Osteoblast (primary cell): ENCODE results near the gene NEDD4L. TPM values are rescaled to one million over a fixed set of nuclear protein-coding genes. Genes with fewer than 3 reads are reported as not detected.

Source experiments
- DNase-seq: peaks from one replicate; pipeline ENCODE4 v3.0.0; 2011; ENCODE audit warnings: low spot score, mixed read lengths; ENCODE audit not compliant: insufficient read length; ENCODE audit errors: missing footprints
- H2AFZ ChIP-seq: 2 replicates; pipeline ENCODE4 v1.6.0; 2011; ENCODE audit warnings: mild to moderate bottlenecking, low read length
- H3K27ac ChIP-seq: 2 replicates; pipeline ENCODE4 v1.5.1; 2011; ENCODE audit warnings: mild to moderate bottlenecking, low read depth, low read length, moderate library complexity
- H3K27me3 ChIP-seq: 2 replicates; pipeline ENCODE4 v1.6.0; 2012; ENCODE audit warnings: mild to moderate bottlenecking, control low read depth, inconsistent platforms, low read length, moderate library complexity; ENCODE audit not compliant: insufficient read depth
- H3K36me3 ChIP-seq: 2 replicates; pipeline ENCODE4 v1.5.1; 2011; ENCODE audit warnings: mild to moderate bottlenecking, low read length, control low read depth, moderate library complexity; ENCODE audit not compliant: insufficient read depth
- H3K4me1 ChIP-seq: 2 replicates; pipeline ENCODE4 v1.5.1; 2011; ENCODE audit warnings: mild to moderate bottlenecking, low read length, control low read depth, moderate library complexity; ENCODE audit not compliant: insufficient read depth
- H3K4me2 ChIP-seq: 2 replicates; pipeline ENCODE4 v1.6.0; 2011; ENCODE audit warnings: mild to moderate bottlenecking, low read length; ENCODE audit not compliant: insufficient read depth
- H3K4me3 ChIP-seq: fragments of 200-600 bp; sonication (generic); 3 replicates; pipeline ENCODE4 v1.5.1; 2012; ENCODE audit warnings: mild to moderate bottlenecking, low read length, inconsistent platforms; ENCODE audit not compliant: insufficient read depth
- H3K79me2 ChIP-seq: 2 replicates; pipeline ENCODE4 v1.6.0; 2012; ENCODE audit warnings: mild to moderate bottlenecking, low read length, control low read depth, inconsistent platforms; ENCODE audit not compliant: insufficient read depth
- H3K9me3 ChIP-seq: 2 replicates; pipeline ENCODE4 v1.5.1; 2011; ENCODE audit warnings: low read depth, low read length, control low read depth
- H4K20me1 ChIP-seq: 2 replicates; pipeline ENCODE4 v1.6.0; 2012; ENCODE audit warnings: mild to moderate bottlenecking, low read length, control low read depth; ENCODE audit not compliant: insufficient read depth
- total RNA-seq: library from RNA; depleted of rRNA; stranded (reverse); fragments of >200 nt; gene quantifications from 2 replicates; pipeline ENCODE4 v1.2.3, GENCODE V29; 2012
- TF ChIP-seq, protein P1 (sequence below): IDR thresholded peaks from 2 replicates; pipeline ENCODE4 v1.5.1; 2011; ENCODE audit warnings: mild to moderate bottlenecking, low read depth, low read length, moderate library complexity; ENCODE audit errors: extremely low read depth

NEDD4L gene
- total RNA-seq, 1 donor, result 30.0 TPM

GRCh38 chr18:58061349-58061748 is 17.3 kb downstream of the NEDD4L start:
- Histone ChIP-seq H3K79me2 (no peaks in the 10 kb centered on the region), H3K9me3 (no peaks in the 10 kb centered on the region)

DNA sequence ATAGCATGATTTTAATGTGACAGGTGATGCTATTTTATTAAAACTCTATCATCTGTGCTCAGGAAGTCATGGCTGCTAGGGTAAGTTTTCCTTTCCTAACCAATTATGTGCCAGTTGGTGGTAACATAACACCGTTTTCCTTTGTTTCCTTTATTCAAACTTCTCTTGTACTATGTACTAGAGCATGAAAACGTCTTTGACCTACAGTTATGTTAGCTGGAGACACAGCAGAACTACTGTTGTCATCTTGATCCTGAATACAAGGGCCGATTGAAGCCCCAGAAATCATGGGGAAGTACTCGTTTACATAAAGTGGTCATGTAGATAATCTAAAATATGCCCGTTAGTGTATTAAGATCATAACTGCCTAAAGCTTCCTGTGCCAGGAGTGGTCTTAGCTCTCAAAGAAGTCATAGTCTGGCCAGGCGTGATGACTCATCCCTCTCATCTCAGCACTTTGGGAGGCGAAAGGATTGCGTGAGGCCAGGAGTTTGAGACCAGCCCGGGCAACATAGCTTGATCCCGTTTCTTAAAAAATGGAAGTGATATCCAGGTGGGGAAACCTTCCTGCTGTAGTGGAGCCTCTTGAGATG is 20.5 kb downstream of the NEDD4L start:
- H4K20me1 ChIP-seq, result no peaks in the 10 kb centered on the region

More at GRCh38 chr18:58061349-58061748, 17.3 kb downstream of the NEDD4L start:
- no peak overlapping the region for H3K4me3 ChIP-seq
- H3K36me3 ChIP-seq, result no peaks in the 10 kb centered on the region
- no peak overlapping the region for H3K4me2 ChIP-seq
- no peak overlapping the region for H3K27ac ChIP-seq
- no peak for DNase-seq
- peaks cover 22% of the 10 kb centered on the region for H3K27me3 ChIP-seq
- no peak overlapping the region for H2AFZ ChIP-seq
- TF ChIP-seq, protein P1, sequence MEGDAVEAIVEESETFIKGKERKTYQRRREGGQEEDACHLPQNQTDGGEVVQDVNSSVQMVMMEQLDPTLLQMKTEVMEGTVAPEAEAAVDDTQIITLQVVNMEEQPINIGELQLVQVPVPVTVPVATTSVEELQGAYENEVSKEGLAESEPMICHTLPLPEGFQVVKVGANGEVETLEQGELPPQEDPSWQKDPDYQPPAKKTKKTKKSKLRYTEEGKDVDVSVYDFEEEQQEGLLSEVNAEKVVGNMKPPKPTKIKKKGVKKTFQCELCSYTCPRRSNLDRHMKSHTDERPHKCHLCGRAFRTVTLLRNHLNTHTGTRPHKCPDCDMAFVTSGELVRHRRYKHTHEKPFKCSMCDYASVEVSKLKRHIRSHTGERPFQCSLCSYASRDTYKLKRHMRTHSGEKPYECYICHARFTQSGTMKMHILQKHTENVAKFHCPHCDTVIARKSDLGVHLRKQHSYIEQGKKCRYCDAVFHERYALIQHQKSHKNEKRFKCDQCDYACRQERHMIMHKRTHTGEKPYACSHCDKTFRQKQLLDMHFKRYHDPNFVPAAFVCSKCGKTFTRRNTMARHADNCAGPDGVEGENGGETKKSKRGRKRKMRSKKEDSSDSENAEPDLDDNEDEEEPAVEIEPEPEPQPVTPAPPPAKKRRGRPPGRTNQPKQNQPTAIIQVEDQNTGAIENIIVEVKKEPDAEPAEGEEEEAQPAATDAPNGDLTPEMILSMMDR, result no peak
- no peaks in the 10 kb centered on the region for H3K4me1 ChIP-seq
- H4K20me1 ChIP-seq, result no peaks in the 10 kb centered on the region

GRCh38 chr18:58065956-58066355 is 21.9 kb downstream of the NEDD4L start:
- no peaks in the 10 kb centered on the region for H3K9me3 ChIP-seq
- TF ChIP-seq, protein P1, result no peak
- no peak overlapping the region for H3K4me3 ChIP-seq
- H3K36me3 ChIP-seq, result no peaks in the 10 kb centered on the region
- no peaks in the 10 kb centered on the region for H4K20me1 ChIP-seq
- H3K4me1 ChIP-seq, result no peaks in the 10 kb centered on the region
- no peak overlapping the region for H3K4me2 ChIP-seq
- no peak for DNase-seq
- H3K27me3 ChIP-seq, result peaks cover 32% of the 10 kb centered on the region
- H3K27ac ChIP-seq, result no peak overlapping the region
- H3K79me2 ChIP-seq, result no peaks in the 10 kb centered on the region
- no peak overlapping the region for H2AFZ ChIP-seq

More for the DNA sequence above, 20.5 kb downstream of the NEDD4L start:
- no peaks in the 10 kb centered on the region for H3K36me3 ChIP-seq
- no peaks in the 10 kb centered on the region for H3K9me3 ChIP-seq
- TF ChIP-seq, protein P1, result no peak
- no peak overlapping the region for H3K4me3 ChIP-seq
- H2AFZ ChIP-seq, result no peak overlapping the region
- H3K27ac ChIP-seq, result no peak overlapping the region
- no peak overlapping the region for H3K4me2 ChIP-seq
- H3K79me2 ChIP-seq, result no peaks in the 10 kb centered on the region
- H3K4me1 ChIP-seq, result no peaks in the 10 kb centered on the region
- DNase-seq, result no peak
- peaks cover 27% of the 10 kb centered on the region for H3K27me3 ChIP-seq

- no peaks in the 10 kb centered on the region for H3K9me3 ChIP-seq
- no peaks in the 10 kb centered on the region for H3K4me1 ChIP-seq
- no peak overlapping the region for H3K4me3 ChIP-seq
- no peak for DNase-seq
- no peaks in the 10 kb centered on the region for H3K79me2 ChIP-seq
- TF ChIP-seq, protein P1, result no peak
- no peak overlapping the region for H3K27ac ChIP-seq
- peaks cover 29% of the 10 kb centered on the region for H3K27me3 ChIP-seq
- H4K20me1 ChIP-seq, result no peaks in the 10 kb centered on the region
- H3K36me3 ChIP-seq, result no peaks in the 10 kb centered on the region
- no peak overlapping the region for H3K4me2 ChIP-seq
- no peak overlapping the region for H2AFZ ChIP-seq
These were observed 23.6 kb downstream of the NEDD4L start for GRCh38 chr18:58067601-58068000.
